Right lobe of liver (tissue), 4 donors: ENCODE data around the gene CDC42EP5.

ENCODE experiments used
- CTCF ChIP-seq, 4 donors: fragments of 200-600 bp in 3 of 4; fragments of 450-650 bp in 1 of 4; IDR thresholded peaks; one replicate each; pipeline versions ENCODE4 v1.5.1 to v1.8.0; 2016 to 2022; ENCODE audit warnings: antibody characterized with exemption in 4 of 4, mild to moderate bottlenecking in 2 of 4
- POLR2A ChIP-seq: fragments of 450-650 bp; IDR thresholded peaks from one replicate; pipeline ENCODE4 v1.6.1; 2017; ENCODE audit warnings: antibody characterized with exemption, mild to moderate bottlenecking
- donor health status: DM: no; HTN: no; CAD: no.
- donor health status: DM: no; HTN: no; CAD: no.
- donor health status: DM: no; HTN: yes; CAD: no.

GRCh38 chr19:54506079-54506478 is 33.0 kb upstream of the CDC42EP5 start:
- TF ChIP-seq POLR2A, result no peak
- TF ChIP-seq CTCF (IDR thresholded peaks at IDR 0.05), result no peak
